KOPT-K1 (cell line): ENCODE measurements around the gene TUT1.
A peak's percentile ranks its signal among the peaks of the same experiment; 100 is the strongest.

Source experiments
- H3K27ac ChIP-seq: fragments of 200-600 bp; sonication (generic); 2 replicates; pipeline ENCODE4 v1.5.1; 2016; ENCODE audit warnings: antibody characterized with exemption, mild to moderate bottlenecking, low read depth, low read length; ENCODE audit not compliant: poor library complexity, severe bottlenecking
- H3K36me3 ChIP-seq: fragments of 200-600 bp; sonication (generic); 2 replicates; pipeline ENCODE4 v1.5.1; 2017; ENCODE audit warnings: antibody characterized with exemption, mild to moderate bottlenecking, low read length, moderate library complexity; ENCODE audit not compliant: insufficient read depth
- H3K9me3 ChIP-seq: fragments of 200-600 bp; sonication (generic); 2 replicates; pipeline ENCODE4 v1.5.1; 2017; ENCODE audit warnings: antibody characterized with exemption, low read length, mild to moderate bottlenecking; ENCODE audit not compliant: insufficient read depth, poor library complexity, severe bottlenecking

TUT1 gene

GRCh38 chr11:62610814-62611704 is 19.7 kb upstream of the TUT1 start:
- Histone ChIP-seq H3K27ac (peak overlapping the region; percentile 76), H3K36me3 (peaks cover 46% of the 10 kb centered on the region)

GRCh38 chr11:62610403-62610802 is 19.1 kb upstream of the TUT1 start:
- Histone ChIP-seq H3K36me3 (peaks cover 46% of the 10 kb centered on the region), H3K27ac (no peak overlapping the region), H3K9me3 (no peaks in the 10 kb centered on the region)

More at GRCh38 chr11:62610814-62611704, 19.7 kb upstream of the TUT1 start:
- no peaks in the 10 kb centered on the region for H3K9me3 ChIP-seq

- Histone ChIP-seq H3K9me3 (no peaks in the 10 kb centered on the region), H3K27ac (no peak overlapping the region), H3K36me3 (peaks cover 50% of the 10 kb centered on the region)
Measured at GRCh38 chr11:62608776-62609175, 17.5 kb upstream of the TUT1 start.

GRCh38 chr11:62607714-62608113 is 16.4 kb upstream of the TUT1 start:
- H3K9me3 ChIP-seq, result no peaks in the 10 kb centered on the region
- peaks cover 53% of the 10 kb centered on the region for H3K36me3 ChIP-seq
- H3K27ac ChIP-seq, result no peak overlapping the region

- Histone ChIP-seq H3K9me3 (no peaks in the 10 kb centered on the region), H3K36me3 (peaks cover 53% of the 10 kb centered on the region), H3K27ac (no peak overlapping the region)
Measured at GRCh38 chr11:62605902-62606301, 14.6 kb upstream of the TUT1 start.

GRCh38 chr11:62605467-62605866 is 14.1 kb upstream of the TUT1 start:
- H3K27ac ChIP-seq, result no peak overlapping the region
- H3K9me3 ChIP-seq, result no peaks in the 10 kb centered on the region
- H3K36me3 ChIP-seq, result peaks cover 51% of the 10 kb centered on the region

GRCh38 chr11:62604460-62605120 is 13.3 kb upstream of the TUT1 start:
- no peak overlapping the region for H3K27ac ChIP-seq
- H3K36me3 ChIP-seq, result peaks cover 48% of the 10 kb centered on the region
- H3K9me3 ChIP-seq, result no peaks in the 10 kb centered on the region

GRCh38 chr11:62603776-62604299 is 12.5 kb upstream of the TUT1 start:
- Histone ChIP-seq H3K27ac (no peak overlapping the region), H3K9me3 (no peaks in the 10 kb centered on the region), H3K36me3 (peaks cover 48% of the 10 kb centered on the region)

- Histone ChIP-seq H3K27ac (no peak overlapping the region), H3K9me3 (no peaks in the 10 kb centered on the region), H3K36me3 (peaks cover 48% of the 10 kb centered on the region)
Measured at GRCh38 chr11:62603072-62603408, 11.7 kb upstream of the TUT1 start.

- H3K36me3 ChIP-seq, result peaks cover 48% of the 10 kb centered on the region
- H3K27ac ChIP-seq, result peak overlapping the region; percentile 95
- no peaks in the 10 kb centered on the region for H3K9me3 ChIP-seq
Measured at GRCh38 chr11:62602141-62603071, 11.1 kb upstream of the TUT1 start.

GRCh38 chr11:62601372-62602140 is 10.2 kb upstream of the TUT1 start, which contains the start of gene MTA2:
Gene MTA2 (minus strand): TSS chr11:62601865. CDS start chr11:62601450, 415 bp downstream.
- Histone ChIP-seq H3K36me3 (peaks cover 50% of the 10 kb centered on the region), H3K9me3 (no peaks in the 10 kb centered on the region), H3K27ac (peak within 1 kb of the TSS; percentile 95)

GRCh38 chr11:62601122-62601371 is 9.7 kb upstream of the TUT1 start:
- Histone ChIP-seq H3K27ac (peak overlapping the region; percentile 95), H3K36me3 (peaks cover 50% of the 10 kb centered on the region)

GRCh38 chr11:62600367-62601121 is 9.2 kb upstream of the TUT1 start:
- H3K27ac ChIP-seq, result peak overlapping the region; percentile 95
- peaks cover 50% of the 10 kb centered on the region for H3K36me3 ChIP-seq

More at GRCh38 chr11:62601122-62601371, 9.7 kb upstream of the TUT1 start:
- H3K9me3 ChIP-seq, result no peaks in the 10 kb centered on the region

GRCh38 chr11:62599901-62600300 is 8.6 kb upstream of the TUT1 start:
- peaks cover 50% of the 10 kb centered on the region for H3K36me3 ChIP-seq

More at GRCh38 chr11:62600367-62601121, 9.2 kb upstream of the TUT1 start:
- H3K9me3 ChIP-seq, result no peaks in the 10 kb centered on the region

More at GRCh38 chr11:62599901-62600300, 8.6 kb upstream of the TUT1 start:
- Histone ChIP-seq H3K27ac (peak overlapping the region; percentile 95), H3K9me3 (no peaks in the 10 kb centered on the region)
